IPS-NIHi11 (cell line): Measurements from ENCODE around the gene WIZ.
A peak's percentile ranks its signal among the peaks of the same experiment; 100 is the strongest.

ENCODE experiments used
- DNase-seq: peaks from one replicate; pipeline ENCODE4 v3.0.0; 2012; ENCODE audit warnings: mixed read lengths, low spot score

The WIZ gene

GRCh38 chr19:15378534-15379082 is 71.1 kb downstream of the WIZ start:
- DNase-seq: peak; percentile 56

GRCh38 chr19:15374796-15375440 is 74.8 kb downstream of the WIZ start:
- DNase-seq: no peak

- no peak for DNase-seq
Observed at GRCh38 chr19:15374105-15374651, 75.6 kb downstream of the WIZ start.

GRCh38 chr19:15373644-15374043 is 76.1 kb downstream of the WIZ start:
- no peak for DNase-seq

- DNase-seq: no peak
Observed at GRCh38 chr19:15372891-15373301, 76.9 kb downstream of the WIZ start.

GRCh38 chr19:15372470-15372869 is 77.3 kb downstream of the WIZ start:
- DNase-seq: no peak

- no peak for DNase-seq
Observed at GRCh38 chr19:15371786-15372380, 77.9 kb downstream of the WIZ start.

GRCh38 chr19:15371119-15371518 is 78.6 kb downstream of the WIZ start:
- DNase-seq: no peak
